NT2/D1 (cell line): ENCODE data around the gene CYP46A1.

ENCODE experiments used
- SUZ12 ChIP-seq: IDR thresholded peaks from 2 replicates; pipeline ENCODE4 v1.6.1; 2011; ENCODE audit not compliant: insufficient read length, insufficient read depth; ENCODE audit errors: extremely low read depth
- YY1 ChIP-seq: IDR thresholded peaks from 2 replicates; pipeline ENCODE4 v1.6.1; 2011; ENCODE audit not compliant: insufficient read length, insufficient read depth
- ZNF274 ChIP-seq: IDR thresholded peaks from 2 replicates; pipeline ENCODE4 v1.6.1; 2011; ENCODE audit warnings: mild to moderate bottlenecking, low read depth, low read length

- TF ChIP-seq YY1: no peak
- TF ChIP-seq SUZ12: no peak
- TF ChIP-seq ZNF274: no peak
These were observed 19.2 kb upstream of the CYP46A1 start for GRCh38 chr14:99664937-99665273.
